Eye (tissue), 1 donor: ENCODE data around the gene ARHGAP29.

ENCODE experiments used
- DNase-seq: peaks from one replicate; pipeline ENCODE4 v3.0.0-alpha.2; 2015

ARHGAP29 gene

GRCh38 chr1:94237291-94238226 is at the start of gene ARHGAP29:
Gene ARHGAP29 (minus strand): TSS chr1:94237584. CDS start chr1:94231611, 5,973 bp downstream.
- peak; percentile 93 for DNase-seq

DNA sequence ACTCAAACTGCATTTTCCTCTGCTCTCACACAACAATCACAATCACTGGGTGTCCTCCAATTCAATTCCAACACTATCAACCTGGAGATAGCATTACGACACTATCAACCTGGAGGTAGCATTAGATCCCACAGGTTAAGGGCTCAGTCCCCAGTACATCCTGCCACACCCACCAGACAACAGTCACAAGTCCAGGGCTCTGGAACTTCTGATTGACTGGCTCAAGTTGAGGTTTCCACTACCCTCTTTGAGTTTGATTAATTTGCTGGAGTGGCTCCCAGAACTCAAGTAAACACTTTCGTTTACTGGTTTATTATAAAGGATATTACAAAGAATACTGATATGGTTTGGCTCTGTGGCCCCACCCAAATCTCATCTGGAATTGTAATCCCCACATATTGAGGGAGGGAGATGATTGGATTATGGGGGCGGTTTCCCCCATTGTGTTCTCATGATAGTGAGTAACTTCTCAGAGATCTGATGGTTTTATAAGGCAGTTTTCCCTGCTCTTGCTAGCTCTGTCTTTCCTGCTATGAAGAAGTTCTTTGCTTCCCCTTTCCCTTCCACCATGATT is 49.6 kb upstream of the ARHGAP29 start:
- no peak for DNase-seq

GRCh38 chr1:94285031-94285654 is 47.8 kb upstream of the ARHGAP29 start:
- no peak for DNase-seq

- DNase-seq = no peak
Observed at GRCh38 chr1:94284476-94284875, 47.1 kb upstream of the ARHGAP29 start.

DNA sequence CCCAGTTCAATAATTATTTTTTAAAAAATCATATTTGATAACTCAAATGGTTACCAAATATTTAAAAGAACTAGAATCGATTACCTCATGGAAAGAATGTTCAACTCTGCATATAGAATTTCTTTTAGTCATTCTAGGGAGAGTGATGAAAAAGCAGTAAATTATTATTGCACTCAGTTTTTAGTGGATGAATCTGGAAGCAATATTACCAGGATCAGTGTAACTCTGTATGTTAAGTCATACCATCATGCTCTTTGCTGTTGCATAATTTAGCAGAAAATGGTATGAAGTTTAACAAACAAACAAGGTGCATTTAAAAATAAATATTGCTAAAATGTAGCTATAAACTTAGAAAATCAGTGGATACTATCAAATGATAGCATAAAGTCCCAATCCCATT is 46.1 kb upstream of the ARHGAP29 start:
- no peak for DNase-seq

DNA sequence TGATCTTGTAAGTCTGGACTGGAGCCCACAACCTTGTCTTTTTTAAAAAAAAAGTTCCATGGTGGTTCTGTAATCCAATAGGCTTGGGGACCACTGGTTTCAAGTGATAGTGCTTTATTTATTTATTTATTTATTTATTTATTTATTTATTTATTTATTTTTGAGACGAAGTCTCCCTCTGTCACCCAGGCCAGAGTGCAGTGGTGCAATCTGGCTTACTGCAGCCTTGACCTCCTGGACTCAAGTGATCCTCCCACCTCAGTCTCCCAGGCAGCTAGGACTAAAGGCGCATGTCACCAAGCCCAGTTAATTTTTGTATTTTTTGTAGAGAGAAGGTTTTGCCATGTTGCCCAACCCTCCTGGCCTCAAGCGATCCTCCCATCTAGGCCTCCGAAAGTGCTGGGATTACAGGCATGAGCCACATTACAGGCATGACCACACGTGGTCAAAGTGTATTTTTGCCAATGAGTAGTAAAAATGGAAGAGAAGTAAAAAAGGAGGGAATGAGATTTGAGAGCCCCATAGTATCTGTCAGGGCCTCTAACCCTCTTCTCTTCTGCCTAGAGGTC is 44.8 kb upstream of the ARHGAP29 start:
- DNase-seq = no peak

GRCh38 chr1:94281361-94282142 is 44.2 kb upstream of the ARHGAP29 start:
- DNase-seq = no peak

DNA sequence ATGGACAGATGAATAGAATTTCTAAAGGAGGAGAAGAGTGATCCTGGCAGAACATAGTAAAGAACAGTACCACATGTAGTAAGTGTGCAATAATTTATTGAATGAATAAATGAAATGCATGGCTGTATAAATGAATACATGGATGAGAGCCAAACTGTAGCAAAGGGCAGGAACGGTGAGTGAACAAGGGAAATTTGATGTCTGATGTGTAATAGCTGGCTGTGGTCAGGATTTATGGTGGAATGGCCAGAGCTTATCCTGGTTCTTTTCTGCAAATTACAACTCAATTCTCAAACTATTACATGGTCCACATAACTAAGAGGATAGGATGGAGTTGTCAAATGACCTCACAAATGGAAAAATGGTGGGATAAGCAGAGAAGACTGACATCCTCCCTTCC is 43.2 kb upstream of the ARHGAP29 start:
- DNase-seq = no peak

DNA sequence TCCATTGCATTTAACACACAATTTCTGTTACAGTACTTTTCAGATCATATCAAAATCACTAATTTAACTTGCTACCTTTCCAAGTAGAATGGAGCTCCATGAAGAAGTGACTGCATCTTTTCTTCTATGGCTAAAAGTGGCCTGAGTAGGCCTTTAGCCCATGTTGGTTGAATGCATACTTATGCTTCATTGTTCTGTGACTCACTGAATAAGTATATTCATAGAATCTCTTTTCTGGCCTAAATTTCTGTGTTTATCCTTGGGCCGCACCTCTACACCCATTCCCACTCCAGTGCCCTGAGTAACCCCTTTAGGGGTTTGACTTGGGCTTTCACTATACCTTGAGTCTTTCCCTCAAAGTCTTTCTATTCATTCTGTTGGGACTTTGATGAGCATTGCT is 42.1 kb upstream of the ARHGAP29 start:
- no peak for DNase-seq

- DNase-seq = no peak
Observed at GRCh38 chr1:94279038-94279437, 41.7 kb upstream of the ARHGAP29 start.

DNA sequence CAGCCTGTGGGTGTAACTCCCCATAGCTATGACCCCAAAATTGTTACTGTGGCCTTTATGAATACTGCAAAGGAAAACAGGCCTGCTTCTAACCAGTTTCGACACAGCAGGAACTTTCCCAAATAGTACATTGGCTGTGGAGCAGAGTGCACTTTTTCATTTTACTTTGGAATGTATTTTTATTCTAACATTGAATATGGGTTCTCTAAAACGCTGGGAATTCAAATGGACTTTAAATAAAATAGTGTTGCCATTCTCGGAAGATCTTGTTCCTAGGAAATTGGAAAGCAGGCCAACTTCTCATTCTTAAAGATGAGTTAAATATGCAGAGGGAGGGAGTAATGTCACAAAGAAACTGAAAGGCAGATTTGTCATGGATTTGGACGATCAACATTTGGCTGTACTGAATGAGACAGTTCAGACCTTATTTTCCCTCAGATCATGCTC is 39.6 kb upstream of the ARHGAP29 start:
- no peak for DNase-seq

- no peak for DNase-seq
Observed at GRCh38 chr1:94275083-94275482, 37.7 kb upstream of the ARHGAP29 start.

DNA sequence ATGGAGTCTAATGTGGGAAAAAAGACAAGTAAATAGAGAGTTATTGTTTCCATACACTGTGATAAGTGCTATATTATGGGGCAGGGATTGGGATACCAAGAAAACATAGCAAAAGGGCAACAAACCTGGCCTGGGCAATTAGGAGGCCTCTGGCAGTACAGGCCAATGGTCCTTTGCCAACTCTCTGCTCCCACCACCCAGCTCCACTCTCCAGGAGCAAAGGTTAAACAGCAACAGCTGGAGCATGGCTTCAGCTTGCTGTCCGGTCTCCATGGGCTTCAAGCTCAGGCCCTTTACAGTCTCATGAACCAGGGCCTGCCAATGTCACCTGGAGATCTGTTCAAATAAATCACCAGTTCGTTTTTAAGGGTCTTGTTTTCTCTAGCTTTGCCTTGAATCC is 37.2 kb upstream of the ARHGAP29 start:
- DNase-seq = no peak

- DNase-seq = no peak
Observed at GRCh38 chr1:94273111-94273510, 35.7 kb upstream of the ARHGAP29 start.

GRCh38 chr1:94272388-94272787 is 35.0 kb upstream of the ARHGAP29 start:
- DNase-seq = no peak

DNA sequence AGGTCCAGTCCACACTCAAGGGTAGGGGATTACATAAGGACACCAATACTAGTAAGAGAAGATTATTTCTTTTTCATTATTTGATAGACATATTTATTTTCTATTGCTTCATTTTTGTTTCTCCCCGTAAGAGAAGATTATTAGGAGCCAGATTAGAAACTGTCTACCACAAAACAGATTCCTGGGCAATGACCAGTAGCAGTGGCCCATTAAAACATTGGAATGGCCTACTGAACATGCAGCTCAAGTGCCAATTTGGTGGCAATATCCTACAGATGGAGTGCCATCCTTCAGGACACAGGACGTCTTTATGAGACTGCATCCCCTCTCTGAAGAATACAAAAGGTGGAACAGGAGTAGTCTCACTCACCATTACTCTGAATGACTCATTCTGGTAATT is 34.0 kb upstream of the ARHGAP29 start:
- no peak for DNase-seq

DNA sequence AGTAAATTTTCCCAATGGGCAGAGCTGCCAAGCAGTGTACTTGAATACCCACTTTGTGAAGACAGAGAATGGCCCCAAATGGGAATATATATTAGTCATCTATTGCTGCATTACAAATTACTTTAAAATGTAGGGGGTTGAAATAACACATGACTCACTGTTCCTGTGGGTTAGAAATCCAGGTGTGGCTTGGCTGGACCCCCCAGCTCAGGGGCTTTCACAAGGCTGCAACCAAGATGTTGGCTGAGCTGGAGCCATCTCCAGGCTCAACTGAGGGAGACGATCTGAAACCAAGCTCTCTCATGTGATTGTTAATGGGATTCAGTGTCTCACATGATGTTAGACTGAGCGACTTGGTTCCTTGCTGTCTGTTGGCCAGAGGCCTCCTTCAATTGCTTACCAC is 33.4 kb upstream of the ARHGAP29 start:
- no peak for DNase-seq

DNA sequence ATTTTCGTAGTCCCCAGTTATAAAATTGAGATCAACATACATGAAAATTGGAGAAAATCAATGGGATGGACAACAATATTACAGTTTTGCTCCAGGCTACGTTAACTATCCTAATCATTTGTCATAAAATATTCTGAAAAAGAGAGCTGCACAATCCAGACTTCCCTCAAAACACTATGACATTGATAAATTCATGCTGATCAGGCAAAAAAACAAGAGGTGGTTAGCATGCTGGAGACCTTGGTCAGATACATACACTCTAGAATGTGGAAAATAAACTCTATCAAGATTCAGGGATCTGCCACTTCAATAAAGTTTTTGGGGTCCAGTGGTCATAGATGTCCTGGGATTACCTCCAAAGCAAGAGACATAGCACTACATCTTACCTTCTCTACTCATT is 32.5 kb upstream of the ARHGAP29 start:
- DNase-seq = no peak

DNA sequence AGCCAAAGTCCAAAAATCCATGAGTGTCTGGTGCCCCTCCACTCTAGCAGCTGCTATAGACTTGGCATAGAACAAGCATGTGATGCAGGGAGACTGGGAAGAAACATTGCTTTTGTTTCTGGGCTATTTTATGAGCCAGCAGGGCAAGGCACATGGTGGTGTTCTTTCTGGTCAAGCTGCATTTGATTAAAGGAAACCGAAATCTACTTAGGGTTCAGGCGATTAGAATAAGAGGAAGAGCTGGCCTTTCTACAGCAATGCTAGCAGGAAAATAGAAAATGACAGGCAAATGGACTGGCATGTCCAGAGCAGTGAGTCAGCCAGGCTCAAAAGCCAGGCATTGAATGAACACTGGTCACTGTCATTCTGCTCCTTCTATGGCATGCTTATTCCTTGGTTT is 28.5 kb upstream of the ARHGAP29 start:
- DNase-seq = no peak

GRCh38 chr1:94265011-94265422 is 27.6 kb upstream of the ARHGAP29 start:
- DNase-seq = no peak

GRCh38 chr1:94260635-94261387 is 23.4 kb upstream of the ARHGAP29 start:
- no peak for DNase-seq
